HCT116 (cell line): ENCODE data around the gene ZC3HAV1. TPM values are rescaled to one million over a fixed set of nuclear protein-coding genes. Genes with fewer than 3 reads are reported as not detected.

ENCODE experiments used
- ATAC-seq: fragments of 200-7000 bp; cut with Tn5 transposase; 2 replicates; pipeline ENCODE4 v1.9.1; 2020; ENCODE audit warnings: mild to moderate bottlenecking, moderate library complexity
- BruUV-seq: library from RNA; stranded (reverse); fragments of 400-500 nt; replicated peaks from 2 replicates; lab custom pipeline; 2021; lab: Mats Ljungman, UMichigan
- CTCF ChIA-PET: fragments of 300-600 bp; sonication (Branson Sonifier 250); formaldehyde crosslinking; loops from one replicate; lab custom pipeline; 2021; ENCODE audit warnings: antibody characterized with exemption; lab: Charles Lee
- POLR2A ChIA-PET: fragments of 300-600, 350-600 bp; sonication (Branson Sonifier 250); formaldehyde crosslinking; loops from one replicate; lab custom pipeline; 2021; ENCODE audit warnings: antibody characterized with exemption; lab: Charles Lee
- RAD21 ChIA-PET, 2 experiments: fragments of 300-600 bp; sonication (Branson Sonifier 250); formaldehyde crosslinking; loops; one replicate each; lab custom pipeline; 2023; ENCODE audit warnings: low total read pairs in 2 of 2; ENCODE audit not compliant: uncharacterized antibody in 2 of 2, unreplicated experiment in 2 of 2, low non-redundant PET in 1 of 2; lab: Charles Lee
- DNase-seq: peaks from one replicate; pipeline ENCODE4 v3.0.0-alpha.2; 2010; ENCODE audit warnings: low read depth, low spot score
- H2AFZ ChIP-seq: fragments of 200-600 bp; shearing (Covaris generic), sonication (generic); 2 replicates; pipeline ENCODE4 v1.6.1; 2017; ENCODE audit warnings: low read depth, mixed run types, mixed read lengths, antibody characterized with exemption, low read length; ENCODE audit not compliant: poor library complexity, severe bottlenecking
- H3K27ac ChIP-seq: 2 replicates; pipeline ENCODE4 v1.5.1; 2012; ENCODE audit warnings: low read depth, low read length
- H3K27me3 ChIP-seq: fragments of 200-600 bp; sonication (generic); 2 replicates; pipeline ENCODE4 v1.6.1; 2016; ENCODE audit warnings: mixed run types, low read length, mixed read lengths; ENCODE audit not compliant: insufficient read depth
- H3K36me3 ChIP-seq, 2 experiments: fragments of 200-500 bp in 1 of 2; fragments of 200-600 bp in 1 of 2; sonication (Bioruptor generic) in 1 of 2; sonication (generic) in 1 of 2; 2 replicates each; pipeline versions ENCODE4 v1.5.1 to v1.6.1; 2014 to 2016; ENCODE audit warnings: low read length in 2 of 2, inconsistent platforms in 1 of 2, mixed read lengths in 1 of 2, mixed run types in 1 of 2; ENCODE audit not compliant: insufficient read depth in 2 of 2, control insufficient read depth in 1 of 2
- H3K4me1 ChIP-seq, 2 experiments: fragments of 200-600 bp in 1 of 2; sonication (generic) in 1 of 2; 2 replicates each; pipeline versions ENCODE4 v1.5.1 to v1.6.1; 2012 to 2017; ENCODE audit warnings: low read length in 2 of 2, inconsistent platforms in 1 of 2, mild to moderate bottlenecking in 1 of 2, mixed read lengths in 1 of 2, mixed run types in 1 of 2, moderate library complexity in 1 of 2; ENCODE audit not compliant: insufficient read depth in 2 of 2, control insufficient read depth in 1 of 2
- H3K4me2 ChIP-seq: fragments of 200-600 bp; sonication (generic); 2 replicates; pipeline ENCODE4 v1.6.1; 2017; ENCODE audit warnings: mixed run types, low read length, mixed read lengths
- H3K4me3 ChIP-seq, 2 experiments: fragments of 200-600 bp in 1 of 2; sonication (generic) in 1 of 2; replicated peaks in 1 of 2; 2 replicates each; pipeline ENCODE4 v1.5.1; 2011 to 2016; ENCODE audit warnings: low read length in 2 of 2, control low read depth in 1 of 2, low read depth in 1 of 2, mild to moderate bottlenecking in 1 of 2, mixed read lengths in 1 of 2, mixed run types in 1 of 2
- H3K79me2 ChIP-seq: fragments of 200-600 bp; sonication (generic); 2 replicates; pipeline ENCODE4 v1.6.1; 2017; ENCODE audit warnings: mild to moderate bottlenecking, mixed run types, low read length, moderate library complexity, mixed read lengths; ENCODE audit not compliant: insufficient read depth
- H3K9ac ChIP-seq: fragments of 200-600 bp; sonication (generic); 2 replicates; pipeline ENCODE4 v1.6.1; 2016; ENCODE audit warnings: low read length, mixed read lengths
- H3K9me2 ChIP-seq: fragments of 200-600 bp; sonication (generic), shearing (Covaris generic); 2 replicates; pipeline ENCODE4 v1.6.1; 2017; ENCODE audit warnings: mixed run types, mild to moderate bottlenecking, moderate library complexity; ENCODE audit not compliant: insufficient read depth
- H3K9me3 ChIP-seq, 2 experiments: fragments of 200-500 bp in 1 of 2; fragments of 200-600 bp in 1 of 2; sonication (Bioruptor generic) in 1 of 2; sonication (generic) in 1 of 2; 2 replicates each; pipeline ENCODE4 v1.6.1; 2014 to 2017; ENCODE audit warnings: low read length in 2 of 2, mixed read lengths in 2 of 2, inconsistent platforms in 1 of 2, low read depth in 1 of 2, mild to moderate bottlenecking in 1 of 2, mixed run types in 1 of 2, moderate library complexity in 1 of 2; ENCODE audit not compliant: control insufficient read depth in 1 of 2, insufficient read depth in 1 of 2
- H4K20me1 ChIP-seq: fragments of 200-600 bp; sonication (generic), shearing (Covaris generic); 2 replicates; pipeline ENCODE4 v1.6.1; 2017; ENCODE audit warnings: mixed run types, mild to moderate bottlenecking, moderate library complexity; ENCODE audit not compliant: insufficient read depth
- CBX3 ChIP-seq: IDR thresholded peaks from 2 replicates; pipeline ENCODE4 v1.6.1; 2012; ENCODE audit warnings: low read depth
- EGR1 ChIP-seq: IDR thresholded peaks from 2 replicates; pipeline ENCODE4 v1.6.1; 2012; ENCODE audit warnings: low read depth
- ELF1 ChIP-seq: IDR thresholded peaks from 2 replicates; pipeline ENCODE4 v1.6.1; 2012; ENCODE audit warnings: low read depth, borderline replicate concordance
- EZH2phosphoT487 ChIP-seq: fragments of 200-600 bp; IDR thresholded peaks from 2 replicates; pipeline ENCODE4 v1.6.1; 2018; ENCODE audit warnings: antibody characterized with exemption, borderline replicate concordance
- FOSL1 ChIP-seq: IDR thresholded peaks from 2 replicates; pipeline ENCODE4 v1.6.1; 2012; ENCODE audit warnings: low read depth
- POLR2A ChIP-seq: IDR thresholded peaks from 2 replicates; pipeline ENCODE4 v1.7.0; 2011; ENCODE audit warnings: borderline replicate concordance; ENCODE audit not compliant: insufficient read depth, insufficient read length; ENCODE audit errors: extremely low read depth
- RAD21 ChIP-seq: IDR thresholded peaks from 2 replicates; pipeline ENCODE4 v1.6.1; 2012; ENCODE audit warnings: low read depth, mild to moderate bottlenecking
- REST ChIP-seq: IDR thresholded peaks from 2 replicates; pipeline ENCODE4 v1.6.1; 2012; ENCODE audit warnings: low read depth
- SP1 ChIP-seq: IDR thresholded peaks from 2 replicates; pipeline ENCODE4 v1.6.1; 2012; ENCODE audit warnings: low read depth
- TCF7L2 ChIP-seq: IDR thresholded peaks from 2 replicates; pipeline ENCODE4 v1.7.0; 2011; ENCODE audit warnings: borderline replicate concordance, inconsistent platforms; ENCODE audit not compliant: insufficient read depth, insufficient read length; ENCODE audit errors: extremely low read depth
- YY1 ChIP-seq: IDR thresholded peaks from 2 replicates; pipeline ENCODE4 v1.6.1; 2011; ENCODE audit warnings: low read length, low read depth, moderate library complexity, mild to moderate bottlenecking; ENCODE audit not compliant: insufficient replicate concordance; ENCODE audit errors: extremely low read depth
- ZBTB33 ChIP-seq: IDR thresholded peaks from 2 replicates; pipeline ENCODE4 v1.6.1; 2011; ENCODE audit warnings: mild to moderate bottlenecking, low read length, moderate library complexity; ENCODE audit not compliant: insufficient replicate concordance; ENCODE audit errors: extremely low read depth
- intact Hi-C: fragments of 100-400 bp; cut with micrococcal nuclease; formaldehyde crosslinking; loops from 2 replicates; pipeline ENCODE4 v1.10.0; 2022
- total RNA-seq: library from RNA; stranded (reverse); gene quantifications from one replicate; pipeline ENCODE4 v1.2.1, GENCODE V29; 2021; ENCODE audit not compliant: unreplicated experiment
- TF ChIP-seq, protein P1 (sequence below): IDR thresholded peaks from 2 replicates; pipeline ENCODE4 v1.6.1; 2012
- TF ChIP-seq, protein P2 (sequence below): IDR thresholded peaks from 2 replicates; pipeline ENCODE4 v1.6.1; 2012

The ZC3HAV1 gene
- total RNA-seq, 1 experiment from 2014 or later: 23.7 TPM

- BruUV-seq: no TSS peak
- intact Hi-C loops: no loop called here
- CTCF ChIA-PET: no interaction called here
Observed at GRCh38 chr7:139086454-139086853, 23.1 kb downstream of the ZC3HAV1 start.

More at GRCh38 chr7:139086454-139086853, 23.1 kb downstream of the ZC3HAV1 start:
- ChIA-PET RAD21 (no interaction called here), POLR2A (no interaction called here)
- H3K9me3 ChIP-seq: no peaks in the 10 kb centered on the region
- no peaks in the 10 kb centered on the region for H3K4me1 ChIP-seq
- H3K27ac ChIP-seq: no peak overlapping the region
- DNase-seq (no peak), ATAC-seq (no peak)
- H4K20me1 ChIP-seq: no peaks in the 10 kb centered on the region
- no peaks in the 10 kb centered on the region for H3K27me3 ChIP-seq
- H3K9me2 ChIP-seq: no peaks in the 10 kb centered on the region
- H3K79me2 ChIP-seq: peaks cover 4% of the 10 kb centered on the region
- H3K36me3 ChIP-seq: peaks cover 17 to 43% of the 10 kb centered on the region in 2 experiments; a peak in 2 of 4 replicates
- H3K4me2 ChIP-seq: no peak overlapping the region
- H3K4me3 ChIP-seq: no peak overlapping the region
- no peak overlapping the region for H2AFZ ChIP-seq
- no peak overlapping the region for H3K9ac ChIP-seq
- no peak for TF ChIP-seq ELF1
- no peak for TF ChIP-seq YY1
- no peak for TF ChIP-seq CBX3
- TF ChIP-seq RAD21: no peak
- TF ChIP-seq REST: no peak
- TF ChIP-seq ZBTB33: no peak
- no peak for TF ChIP-seq EGR1
- TF ChIP-seq, protein P1, sequence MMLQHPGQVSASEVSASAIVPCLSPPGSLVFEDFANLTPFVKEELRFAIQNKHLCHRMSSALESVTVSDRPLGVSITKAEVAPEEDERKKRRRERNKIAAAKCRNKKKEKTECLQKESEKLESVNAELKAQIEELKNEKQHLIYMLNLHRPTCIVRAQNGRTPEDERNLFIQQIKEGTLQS: no peak
- TF ChIP-seq POLR2A: no peak
- TF ChIP-seq FOSL1: no peak
- no peak for TF ChIP-seq TCF7L2
- TF ChIP-seq, protein P2, sequence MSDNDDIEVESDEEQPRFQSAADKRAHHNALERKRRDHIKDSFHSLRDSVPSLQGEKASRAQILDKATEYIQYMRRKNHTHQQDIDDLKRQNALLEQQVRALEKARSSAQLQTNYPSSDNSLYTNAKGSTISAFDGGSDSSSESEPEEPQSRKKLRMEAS: no peak
- no peak for TF ChIP-seq SP1
- TF ChIP-seq EZH2phosphoT487: no peak
